Suppressor macrophage treated with lipopolysaccharide for 4 hours (primary cell): ENCODE results near the gene GLT1D1.
"Not testable (repeated sequence)": the region's sequence is repeated elsewhere in the genome, so short reads cannot be mapped to it uniquely, and the experiment has no call there.

Experiments used
- DNase-seq: peaks from one replicate; pipeline ENCODE4 v3.0.0-alpha.2; 2020

GLT1D1 gene

GRCh38 chr12:128852885-128853599 lies at the start of gene GLT1D1:
Gene GLT1D1, plus strand, starts transcription at chr12:128853478. Its CDS starts 104 bp downstream, at chr12:128853582.
- no peak for DNase-seq

DNA sequence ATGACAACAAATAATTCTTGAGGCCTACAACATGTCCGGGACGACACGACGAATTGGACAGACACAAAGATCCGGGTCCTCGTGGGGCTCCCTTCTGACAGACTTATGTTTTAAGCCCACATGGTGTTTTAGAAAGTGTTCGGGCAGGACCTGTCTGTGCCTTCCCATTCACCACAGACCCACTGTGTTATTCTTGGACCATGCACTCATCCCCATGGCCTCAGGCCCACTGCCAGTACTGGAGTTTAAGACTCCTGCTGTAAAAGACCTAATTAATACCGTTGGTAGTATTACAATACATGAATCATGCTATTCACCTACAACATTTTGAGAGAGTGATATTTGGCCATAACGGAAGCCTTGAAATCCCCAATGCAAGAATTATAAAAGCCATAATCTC lies 49.5 kb upstream of the GLT1D1 start:
- no peak for DNase-seq

GRCh38 chr12:128804762-128805161 lies 48.5 kb upstream of the GLT1D1 start:
- DNase-seq, result no peak

DNA sequence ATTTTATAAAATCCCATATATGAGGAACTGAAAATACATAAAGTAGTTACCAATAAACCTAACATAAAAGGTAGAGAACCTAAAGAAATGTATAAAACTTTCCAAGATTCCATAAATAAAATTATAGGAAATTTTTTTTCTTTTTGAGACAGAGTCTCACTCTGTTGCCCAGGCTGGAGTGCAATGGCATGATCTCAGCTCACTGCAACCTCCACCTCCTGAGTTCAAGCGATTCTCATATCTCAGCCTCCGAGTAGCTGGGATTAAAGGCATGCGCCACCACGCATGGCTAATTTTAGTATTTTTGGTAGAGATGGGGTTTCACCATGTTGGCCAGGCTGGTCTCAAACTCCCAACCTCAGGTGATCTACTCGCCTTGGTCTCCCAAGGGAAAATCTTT lies 47.9 kb upstream of the GLT1D1 start:
- DNase-seq, result not testable (repeated sequence)

GRCh38 chr12:128806573-128806972 lies 46.7 kb upstream of the GLT1D1 start:
- no peak for DNase-seq

GRCh38 chr12:128807161-128807724 lies 46.0 kb upstream of the GLT1D1 start:
- peak; percentile 95 for DNase-seq

GRCh38 chr12:128808651-128809050 lies 44.6 kb upstream of the GLT1D1 start:
- DNase-seq, result no peak

GRCh38 chr12:128810182-128811127 lies 42.8 kb upstream of the GLT1D1 start:
- DNase-seq, result peak; percentile 65

DNA sequence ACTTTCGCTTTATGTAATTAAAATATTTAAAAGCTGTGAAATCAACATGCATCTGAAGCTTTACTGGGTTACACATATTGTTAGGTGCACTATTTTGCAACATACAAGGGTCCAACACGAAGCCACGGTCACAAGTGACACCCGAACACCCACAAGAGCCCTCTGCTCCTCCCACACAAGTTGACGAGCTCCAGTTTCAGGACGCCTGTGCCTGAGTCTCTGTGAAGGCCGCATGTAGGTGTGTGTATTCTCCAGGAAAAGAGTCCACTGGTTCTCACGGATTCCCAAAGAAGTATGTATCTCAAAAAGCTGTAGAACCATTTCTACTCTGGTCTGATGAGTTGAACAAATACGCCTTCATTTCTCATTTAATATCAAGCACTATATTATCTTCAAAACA lies 41.5 kb upstream of the GLT1D1 start:
- no peak for DNase-seq

DNA sequence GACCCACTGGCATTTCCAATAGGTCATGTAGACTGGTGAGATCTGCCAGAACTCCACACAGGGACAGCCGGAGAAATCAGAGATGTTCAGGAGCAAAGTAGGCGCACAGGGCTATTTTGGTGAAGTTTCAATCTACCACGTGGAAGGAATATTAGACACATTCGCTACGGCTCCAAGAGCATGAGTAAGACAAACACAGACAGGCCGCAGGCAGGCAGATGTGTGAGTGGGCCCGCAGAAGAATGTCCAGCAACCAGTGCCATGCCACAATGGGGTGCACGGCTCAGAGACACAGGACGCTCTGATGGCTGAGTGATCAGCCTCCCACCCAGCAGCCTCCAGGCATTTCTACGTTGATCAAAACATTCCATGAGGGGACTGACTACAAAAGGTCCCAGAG lies 39.9 kb upstream of the GLT1D1 start:
- DNase-seq, result no peak

DNA sequence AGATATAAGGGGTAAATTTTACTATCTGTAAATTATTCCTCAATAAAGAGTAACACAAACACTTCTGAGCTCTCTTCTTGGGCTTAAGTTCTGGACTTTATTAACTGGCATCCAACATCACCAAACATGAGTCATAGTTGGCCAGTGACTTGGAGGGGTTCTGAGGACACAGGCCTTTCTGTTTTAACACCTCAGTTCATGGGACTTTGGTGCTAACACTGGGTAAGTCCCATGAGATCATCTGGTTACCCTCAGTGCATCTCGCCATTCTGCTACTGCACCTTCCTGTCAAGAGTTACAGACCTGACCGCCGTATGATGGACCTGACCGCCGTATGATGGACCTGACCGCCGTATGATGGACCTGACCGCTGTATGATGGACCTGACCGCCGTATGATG lies 39.4 kb upstream of the GLT1D1 start:
- peak; percentile 37 for DNase-seq

DNA sequence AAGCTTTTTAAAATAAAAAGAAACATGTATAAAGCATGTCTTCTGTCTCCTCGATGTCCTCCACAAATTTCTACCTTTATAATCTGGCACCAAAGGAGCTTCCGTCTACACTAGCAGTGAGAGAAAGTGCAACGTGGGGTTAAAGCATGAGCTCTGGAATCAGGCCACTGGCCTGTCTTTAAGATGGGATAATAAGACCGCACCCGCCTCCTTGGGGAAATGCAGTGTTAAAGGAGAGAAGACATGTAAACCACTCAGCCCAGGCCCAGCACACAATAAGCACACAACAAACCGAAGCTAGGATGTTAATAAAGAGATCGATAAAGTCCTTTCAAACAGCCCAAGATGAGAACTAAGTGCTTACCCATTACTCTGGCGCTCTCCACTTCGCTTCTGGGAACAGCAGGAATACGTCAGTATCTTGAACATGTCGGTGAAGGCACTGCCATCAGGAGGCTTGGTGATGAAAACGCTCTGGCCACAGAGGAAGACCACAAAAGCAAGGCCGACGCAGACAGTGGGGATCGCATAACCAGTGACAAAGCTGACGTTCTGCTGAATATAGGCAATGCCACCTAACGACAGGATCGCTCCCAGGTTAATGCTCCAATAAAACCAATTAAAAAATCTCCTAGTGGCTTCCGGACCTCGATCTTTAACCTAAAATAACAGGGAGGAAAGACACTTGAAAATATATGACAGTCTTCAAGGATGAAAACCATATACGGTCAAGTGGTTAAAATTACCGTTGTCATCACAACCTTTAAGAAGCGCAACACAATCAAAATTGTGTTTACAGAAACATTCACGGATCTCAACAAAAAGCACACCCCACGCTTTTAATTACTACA lies 38.6 kb upstream of the GLT1D1 start:
- DNase-seq, result no peak

- no peak for DNase-seq
These were observed 37.3 kb upstream of the GLT1D1 start for GRCh38 chr12:128815779-128816642.

DNA sequence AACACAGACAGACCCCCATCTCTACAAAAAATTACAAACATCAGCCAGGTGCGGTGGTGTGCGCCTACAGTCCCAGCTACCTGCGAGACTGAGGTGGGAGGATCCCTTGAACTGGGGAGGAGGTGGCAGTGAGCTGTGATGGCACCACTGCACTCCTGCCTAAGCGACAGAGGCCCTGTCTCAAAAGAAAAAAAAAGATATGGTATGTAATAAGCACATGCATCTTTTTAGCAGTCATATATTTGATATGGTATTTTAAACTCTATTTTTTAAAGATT lies 36.7 kb upstream of the GLT1D1 start:
- DNase-seq, result no peak

DNA sequence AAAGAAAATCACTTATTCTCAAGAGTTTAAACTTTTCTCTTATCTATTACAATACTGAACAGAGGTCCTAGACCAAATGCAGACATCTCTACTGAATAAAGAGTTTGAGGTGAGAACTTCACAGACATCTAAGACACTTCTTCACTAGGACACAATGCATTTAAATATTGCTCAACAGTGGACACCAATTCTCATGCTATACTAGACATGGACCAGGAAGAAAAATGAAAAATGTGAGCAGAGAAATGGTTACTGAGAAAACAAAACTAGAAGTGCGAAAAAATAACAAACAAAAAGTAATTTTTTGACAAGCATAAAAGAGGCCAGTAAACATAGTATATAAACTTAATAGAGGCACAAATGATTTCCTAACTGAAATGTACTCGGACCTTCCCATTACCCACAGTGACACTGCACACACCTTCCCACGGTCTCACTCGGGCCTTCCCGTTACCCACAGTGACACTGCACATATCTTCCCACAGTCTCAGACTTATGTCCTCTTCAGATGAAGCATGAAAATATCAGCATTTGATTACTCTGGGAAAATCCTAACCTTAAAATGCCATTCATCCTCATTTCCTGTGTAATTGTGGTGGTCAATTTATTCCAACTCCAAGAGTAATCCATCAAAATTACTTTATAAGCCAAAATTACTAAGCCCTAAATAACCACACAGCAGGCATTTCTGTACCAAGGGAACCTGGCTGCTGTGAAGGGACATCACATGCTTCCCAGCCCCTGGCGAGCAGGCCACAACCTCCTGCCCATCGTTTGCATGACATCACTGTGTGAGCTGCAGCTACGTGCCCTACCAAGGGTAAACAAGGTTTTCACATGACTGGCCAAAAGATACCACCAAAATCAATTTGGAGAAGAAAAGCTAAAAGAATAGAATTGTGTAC lies 35.9 kb upstream of the GLT1D1 start:
- DNase-seq, result peak; percentile 83

DNA sequence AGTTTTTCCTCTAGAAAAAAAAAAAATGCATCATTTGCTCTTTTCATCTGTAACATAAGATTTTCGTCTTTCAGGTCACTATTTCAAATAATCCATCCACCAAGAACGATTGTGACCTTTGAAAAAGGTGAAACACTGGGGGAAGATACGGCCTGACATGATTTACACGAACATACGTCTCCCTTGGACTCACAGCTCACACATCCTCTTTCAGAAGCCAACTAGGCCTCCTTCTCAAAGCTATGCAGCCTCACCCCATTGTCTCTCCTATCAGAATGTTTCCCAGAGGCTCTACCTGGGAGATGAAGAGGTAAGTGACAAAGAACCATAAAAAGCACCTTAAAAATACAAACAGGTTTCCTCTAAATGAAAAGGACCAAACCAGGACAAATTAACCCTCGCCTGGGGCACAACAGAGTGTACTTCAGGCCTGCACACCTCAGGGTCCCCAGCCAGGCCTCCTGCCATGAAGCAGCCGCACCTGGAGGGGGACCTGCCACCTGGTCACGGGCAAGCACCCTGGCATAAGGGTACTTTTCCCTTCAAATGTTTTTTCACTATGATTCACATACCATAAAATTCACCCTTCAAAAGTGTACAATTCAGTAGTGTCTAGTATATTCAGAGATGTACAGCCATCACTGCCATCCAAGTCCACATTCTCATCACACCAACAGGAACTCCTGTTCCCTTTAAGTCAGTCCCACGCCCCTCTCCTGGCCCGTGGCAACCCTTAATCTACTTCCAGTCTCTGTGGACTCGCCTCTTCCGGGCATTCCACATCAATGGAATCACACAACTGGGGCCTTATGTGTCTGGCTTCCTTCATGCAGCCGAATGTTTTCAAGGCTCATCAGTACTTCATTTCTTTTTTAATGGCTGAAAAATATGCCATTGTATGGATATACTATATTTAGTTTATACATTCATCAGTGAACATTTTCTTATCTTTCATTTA lies 34.9 kb upstream of the GLT1D1 start:
- DNase-seq, result peak; percentile 28

- DNase-seq, result no peak
These were observed 33.8 kb upstream of the GLT1D1 start for GRCh38 chr12:128819293-128820144.

GRCh38 chr12:128820253-128820652 lies 33.0 kb upstream of the GLT1D1 start:
- DNase-seq, result no peak
